H7 (cell line): ENCODE results near the gene SNX24. TPM values are rescaled to one million over a fixed set of nuclear protein-coding genes. Genes with fewer than 3 reads are reported as not detected.
"Not testable (repeated sequence)": the region's sequence is repeated elsewhere in the genome, so short reads cannot be mapped to it uniquely, and the experiment has no call there.

ENCODE experiments used
- DNase-seq: peaks from one replicate; pipeline ENCODE4 v3.0.0; 2012
- H3K27me3 ChIP-seq: 2 replicates; pipeline ENCODE4 v1.6.0; 2011; ENCODE audit warnings: mild to moderate bottlenecking, low read length; ENCODE audit not compliant: control insufficient read depth, insufficient read depth
- H3K36me3 ChIP-seq: replicated peaks from 2 replicates; pipeline ENCODE4 v1.5.1; 2011; ENCODE audit warnings: low read length; ENCODE audit not compliant: control insufficient read depth, insufficient read depth
- H3K4me3 ChIP-seq: 2 replicates; pipeline ENCODE4 v1.5.1; 2011; ENCODE audit warnings: low read depth, mild to moderate bottlenecking, control low read depth, low read length, moderate library complexity; ENCODE audit not compliant: insufficient read depth
- total RNA-seq: library from RNA; depleted of rRNA; stranded (reverse); fragments of >200 nt; shearing (Covaris generic); gene quantifications from 2 replicates; pipeline ENCODE4 v1.2.3, GENCODE V29; 2014

Gene SNX24
- total RNA-seq, 1 experiment from 2014 or later = 15.9 TPM

DNA sequence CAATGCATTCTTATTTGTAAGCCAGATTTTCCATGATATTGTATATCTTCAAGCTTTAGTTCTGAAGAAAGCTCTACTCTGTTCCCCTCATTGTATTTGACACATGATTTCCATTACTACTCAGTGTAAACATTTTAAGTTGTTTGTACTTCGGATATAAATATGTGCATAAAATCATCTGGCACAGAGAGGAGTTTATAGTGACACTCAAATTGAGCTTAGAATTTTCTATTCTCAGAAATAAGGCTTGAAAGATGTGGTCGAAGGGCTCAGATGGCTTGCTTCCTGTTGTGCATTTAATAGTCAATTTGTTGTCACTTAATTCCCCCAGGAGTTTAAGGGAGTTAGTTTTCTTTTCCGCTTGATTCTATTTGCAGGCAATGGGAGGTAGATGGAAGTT is 102.4 kb downstream of the SNX24 start:
- H3K36me3 ChIP-seq = no peaks in the 10 kb centered on the region
- H3K27me3 ChIP-seq = no peaks in the 10 kb centered on the region
- no peak for DNase-seq
- no peak overlapping the region for H3K4me3 ChIP-seq

DNA sequence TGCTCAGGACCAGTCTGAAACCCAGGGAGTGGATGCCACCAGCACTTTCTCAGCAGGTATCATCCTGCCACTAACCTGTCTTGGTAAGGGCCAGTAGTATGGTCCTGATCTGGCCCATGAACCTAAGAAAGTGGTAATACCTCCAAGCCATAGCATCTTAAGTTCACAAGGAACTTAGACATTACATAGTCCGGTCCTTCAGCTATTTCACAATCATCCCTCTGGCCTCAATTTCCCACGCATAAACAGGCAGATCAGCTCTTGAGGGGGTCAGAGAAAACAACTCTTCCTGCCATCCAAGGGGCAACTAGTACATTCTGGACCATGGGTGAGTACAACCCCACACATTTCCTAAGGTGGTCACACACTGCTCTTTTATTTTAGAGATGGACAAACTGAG is 102.9 kb downstream of the SNX24 start:
- H3K36me3 ChIP-seq = no peaks in the 10 kb centered on the region
- DNase-seq = no peak
- no peak overlapping the region for H3K4me3 ChIP-seq
- no peaks in the 10 kb centered on the region for H3K27me3 ChIP-seq

GRCh38 chr5:122951658-122952057 is 106.2 kb downstream of the SNX24 start:
- Histone ChIP-seq H3K27me3 (no peaks in the 10 kb centered on the region), H3K36me3 (no peaks in the 10 kb centered on the region), H3K4me3 (no peak overlapping the region)
- no peak for DNase-seq

- DNase-seq = no peak
These were observed 109.3 kb downstream of the SNX24 start for GRCh38 chr5:122954719-122955118.

DNA sequence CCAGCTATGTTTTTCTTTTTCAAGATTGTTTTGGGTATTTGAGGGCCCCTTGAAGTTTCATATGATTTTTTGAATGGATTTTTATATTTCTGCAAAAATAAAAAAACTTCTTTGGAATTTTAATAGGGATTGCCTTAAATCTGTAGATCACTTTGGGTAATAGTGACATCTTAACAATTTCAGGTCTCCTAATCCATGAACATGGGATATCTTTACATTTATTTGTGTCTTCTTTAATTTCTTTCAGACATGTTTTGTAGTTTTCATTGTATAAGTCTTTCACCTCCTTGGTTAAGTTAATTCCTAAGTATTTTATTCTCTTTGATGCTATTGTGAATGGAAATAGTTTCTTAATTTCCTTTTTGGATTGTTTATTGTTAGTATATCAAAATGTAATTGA is 112.0 kb downstream of the SNX24 start:
- Histone ChIP-seq H3K4me3 (no peak overlapping the region), H3K36me3 (no peaks in the 10 kb centered on the region), H3K27me3 (no peaks in the 10 kb centered on the region)
- DNase-seq = no peak

More at GRCh38 chr5:122954719-122955118, 109.3 kb downstream of the SNX24 start:
- Histone ChIP-seq H3K36me3 (no peaks in the 10 kb centered on the region), H3K4me3 (no peak overlapping the region), H3K27me3 (no peaks in the 10 kb centered on the region)

- Histone ChIP-seq H3K4me3 (no peak overlapping the region), H3K27me3 (no peaks in the 10 kb centered on the region), H3K36me3 (no peaks in the 10 kb centered on the region)
- DNase-seq = no peak
These were observed 114.5 kb downstream of the SNX24 start for GRCh38 chr5:122959740-122960445.

GRCh38 chr5:122963305-122963704 is 117.9 kb downstream of the SNX24 start:
- Histone ChIP-seq H3K4me3 (no peak overlapping the region), H3K27me3 (no peaks in the 10 kb centered on the region), H3K36me3 (no peaks in the 10 kb centered on the region)
- DNase-seq = no peak

DNA sequence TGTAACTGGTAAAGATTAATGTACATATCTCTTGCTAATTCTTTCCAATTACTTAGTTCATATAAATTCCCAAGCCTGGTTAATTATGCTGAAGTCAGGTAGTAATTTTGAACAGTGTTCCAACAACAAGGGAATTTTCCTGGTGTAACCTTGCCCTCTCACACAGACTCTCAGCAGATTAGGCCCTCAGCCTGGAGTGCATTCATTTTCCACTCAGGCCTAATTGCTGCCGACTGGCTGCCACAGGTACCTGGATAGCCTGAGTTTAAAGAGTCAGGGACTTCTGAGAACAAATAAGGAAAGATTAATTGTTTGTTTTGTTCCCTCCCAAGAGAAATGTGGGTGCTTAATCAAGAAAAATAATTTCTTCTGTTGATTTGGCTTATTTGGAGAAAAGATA is 119.7 kb downstream of the SNX24 start:
- H3K36me3 ChIP-seq = no peaks in the 10 kb centered on the region
- no peak overlapping the region for H3K4me3 ChIP-seq
- no peaks in the 10 kb centered on the region for H3K27me3 ChIP-seq
- no peak for DNase-seq

DNA sequence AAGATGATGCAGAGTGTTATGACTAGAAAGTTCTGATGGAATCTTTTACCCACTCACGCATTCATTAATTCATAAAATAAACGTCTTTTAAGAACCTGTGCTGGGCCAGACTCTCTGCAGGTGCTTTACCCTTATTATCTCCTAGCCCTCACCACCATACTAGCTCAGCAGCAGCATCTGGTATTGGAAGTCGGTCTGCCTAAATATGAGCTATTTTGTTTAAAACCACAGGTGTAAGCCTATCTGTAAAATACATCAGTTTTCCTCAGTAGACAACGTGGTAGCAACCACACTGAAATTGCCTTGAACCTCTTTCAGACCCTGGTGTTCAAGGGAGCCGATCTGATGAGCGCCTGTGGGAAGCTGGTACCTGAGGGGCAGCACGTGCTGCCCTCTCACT is 121.7 kb downstream of the SNX24 start:
- Histone ChIP-seq H3K36me3 (no peaks in the 10 kb centered on the region), H3K4me3 (no peak overlapping the region), H3K27me3 (no peaks in the 10 kb centered on the region)
- no peak for DNase-seq

DNA sequence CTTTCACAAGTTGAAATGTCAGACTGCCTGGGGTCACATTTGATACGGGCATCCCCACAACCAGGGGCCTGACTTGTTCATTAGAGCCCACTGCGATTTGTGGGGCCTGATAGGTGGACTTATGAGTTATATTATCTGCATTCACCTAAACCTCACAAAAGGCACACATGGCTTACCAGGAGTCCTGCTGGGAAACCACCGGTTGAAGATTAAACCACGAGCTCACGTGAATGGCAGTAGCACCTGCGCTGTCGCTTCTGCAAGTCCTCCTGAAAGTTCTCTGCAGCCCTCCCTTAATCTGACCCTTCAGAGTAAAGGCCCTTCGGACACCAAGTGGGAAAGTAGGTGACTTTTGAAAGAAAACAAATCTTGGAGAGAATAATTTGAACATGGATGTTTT is 122.2 kb downstream of the SNX24 start:
- no peak overlapping the region for H3K4me3 ChIP-seq
- H3K36me3 ChIP-seq = no peaks in the 10 kb centered on the region
- H3K27me3 ChIP-seq = no peaks in the 10 kb centered on the region
- no peak for DNase-seq

- not testable (repeated sequence) for H3K36me3 ChIP-seq, DNase-seq, H3K27me3 ChIP-seq, H3K4me3 ChIP-seq
These were observed 122.6 kb downstream of the SNX24 start for GRCh38 chr5:122968056-122968455.

- Histone ChIP-seq H3K36me3 (no peaks in the 10 kb centered on the region), H3K4me3 (no peak overlapping the region), H3K27me3 (no peaks in the 10 kb centered on the region)
- DNase-seq = no peak
These were observed 125.9 kb downstream of the SNX24 start for GRCh38 chr5:122971333-122971732.

DNA sequence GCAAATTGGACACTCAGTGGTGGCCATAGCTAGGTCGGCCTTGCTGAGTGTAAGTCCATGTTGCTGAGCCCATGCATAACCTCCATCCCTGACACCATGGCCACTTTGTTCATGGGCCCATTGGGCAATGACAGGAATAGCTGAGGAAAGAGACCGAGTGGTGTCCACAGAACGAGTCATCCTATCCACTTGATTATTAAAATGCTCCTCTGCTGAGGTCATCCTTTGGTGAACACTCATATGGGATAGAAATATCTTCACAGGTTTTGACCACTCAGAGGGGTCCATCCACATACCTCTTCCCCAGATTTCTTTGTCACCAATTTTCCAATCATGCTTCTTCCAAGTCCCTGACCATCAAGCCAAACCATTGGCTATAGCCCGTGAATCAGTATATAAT is 127.5 kb downstream of the SNX24 start:
- Histone ChIP-seq H3K4me3 (no peak overlapping the region), H3K36me3 (no peaks in the 10 kb centered on the region), H3K27me3 (no peaks in the 10 kb centered on the region)
- no peak for DNase-seq

- H3K27me3 ChIP-seq, H3K36me3 ChIP-seq, DNase-seq: not testable (repeated sequence)
These were observed 128.3 kb downstream of the SNX24 start for GRCh38 chr5:122973759-122974158.

GRCh38 chr5:122974251-122974650 is 128.8 kb downstream of the SNX24 start:
- not testable (repeated sequence) for H3K36me3 ChIP-seq, H3K27me3 ChIP-seq, H3K4me3 ChIP-seq, DNase-seq

More at GRCh38 chr5:122973759-122974158, 128.3 kb downstream of the SNX24 start:
- not testable (repeated sequence) for H3K4me3 ChIP-seq

DNA sequence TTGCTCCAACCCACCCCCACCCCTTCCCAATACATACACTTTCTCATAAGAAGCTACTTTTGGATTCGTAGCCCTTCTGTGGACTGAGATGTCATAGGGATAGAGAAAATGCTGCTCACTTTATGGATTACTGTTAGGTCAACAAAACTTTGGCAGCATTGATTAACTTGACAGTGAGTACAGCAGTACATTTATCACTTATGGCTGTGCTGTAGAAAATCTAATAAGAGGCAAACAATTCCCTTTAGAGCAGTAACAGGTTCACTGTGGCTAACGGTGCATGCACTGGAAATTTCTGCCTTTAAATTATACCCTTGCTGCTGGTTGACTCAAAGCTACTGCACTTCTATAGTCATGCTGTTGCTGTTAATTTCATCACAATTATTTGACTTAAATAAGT is 131.9 kb downstream of the SNX24 start:
- DNase-seq = no peak
- no peaks in the 10 kb centered on the region for H3K36me3 ChIP-seq
- H3K27me3 ChIP-seq = no peaks in the 10 kb centered on the region
- H3K4me3 ChIP-seq = no peak overlapping the region
